ENCODE measurements around the gene PALM3.

- TF ChIP-seq POLR2A (IDR thresholded peaks at IDR 0.05; ENCODE audit: low read length) (no peak), GATA1 (IDR thresholded peaks at IDR 0.05; ENCODE audit: low read depth, low read length) (no peak)
Observed at GRCh38 chr19:14056741-14057356, 5.0 kb downstream of the PALM3 start.
